Left renal cortex interstitium (tissue), 4 donors: ENCODE data around the gene CD79A. TPM values are rescaled to one million over a fixed set of nuclear protein-coding genes. Genes with fewer than 3 reads are reported as not detected.

ENCODE experiments used
- DNase-seq, 4 donors: peaks; one replicate each; pipeline ENCODE4 v3.0.0-alpha.2; 2013; ENCODE audit warnings: low read depth in 4 of 4, low spot score in 2 of 4, missing footprints in 1 of 4
- polyA plus RNA-seq, 4 donors: library from polyadenylated mRNA; unstranded; fragments of 120-200 nt; gene quantifications; one replicate each; pipeline ENCODE4 v1.2.1, GENCODE V29; 2013; ENCODE audit not compliant: insufficient read length in 4 of 4

Gene CD79A
- polyA plus RNA-seq, 4 donors = 0.49 to 0.93 (median 0.82) TPM

- no peak for DNase-seq
These were observed 52.5 kb downstream of the CD79A start for GRCh38 chr19:41929536-41930071.

- no peak for DNase-seq
These were observed 53.2 kb downstream of the CD79A start for GRCh38 chr19:41930322-41930722.

Other genes with a start within 250 kb of the CD79A start
- gene CEACAM7, start 189.0 kb upstream of the CD79A start, polyA plus RNA-seq = not detected
- gene CEACAM5, start 168.7 kb upstream of the CD79A start, polyA plus RNA-seq = under 1 TPM; 0.08 to 0.13 (median 0.08) TPM
- gene CEACAM6, start 121.7 kb upstream of the CD79A start, polyA plus RNA-seq = under 1 TPM in 3 of 4 donors, not detected in 1; 0.07 to 0.24 (median 0.13) TPM
- gene CEACAM3, start 80.7 kb upstream of the CD79A start, polyA plus RNA-seq = not detected
- not detected for gene LYPD4, start 32.6 kb upstream of the CD79A start, polyA plus RNA-seq
- not detected for gene DMRTC2, start 32.2 kb upstream of the CD79A start, polyA plus RNA-seq
- gene RPS19, start 17.0 kb upstream of the CD79A start, polyA plus RNA-seq = 1,000 to 10,000 TPM; 1,257 to 2,145 (median 1,483) TPM
- 10 to 100 TPM; 32.1 to 77.6 (median 53.4) TPM for gene ARHGEF1, start 5.9 kb downstream of the CD79A start, polyA plus RNA-seq
- under 1 TPM in 3 of 4 donors, not detected in 1; 0.07 to 0.25 (median 0.24) TPM for gene ERFL, start 51.2 kb downstream of the CD79A start, polyA plus RNA-seq
- 100 to 1,000 TPM in 1 of 4 donors, 10 to 100 TPM in 3; 54.0 to 120 (median 77.3) TPM for gene RABAC1, start 82.0 kb downstream of the CD79A start, polyA plus RNA-seq
- 1 to 10 TPM in 1 of 4 donors, under 1 TPM in 1, not detected in 2; 0.23 to 2.1 TPM for gene ATP1A3, start 117.0 kb downstream of the CD79A start, polyA plus RNA-seq
- gene GRIK5, start 192.9 kb downstream of the CD79A start, polyA plus RNA-seq = 10 to 100 TPM; 20.3 to 33.9 (median 25.9) TPM
- gene ZNF574, start 198.9 kb downstream of the CD79A start, polyA plus RNA-seq = 10 to 100 TPM; 12.7 to 20.2 (median 16.8) TPM